ENCODE measurements around the gene RAB40AL. TPM values are rescaled to one million over a fixed set of nuclear protein-coding genes. Genes with fewer than 3 reads are reported as not detected.

RAB40AL gene
- total RNA-seq, 1 experiment from 2014 or later: 0.20 TPM

DNA sequence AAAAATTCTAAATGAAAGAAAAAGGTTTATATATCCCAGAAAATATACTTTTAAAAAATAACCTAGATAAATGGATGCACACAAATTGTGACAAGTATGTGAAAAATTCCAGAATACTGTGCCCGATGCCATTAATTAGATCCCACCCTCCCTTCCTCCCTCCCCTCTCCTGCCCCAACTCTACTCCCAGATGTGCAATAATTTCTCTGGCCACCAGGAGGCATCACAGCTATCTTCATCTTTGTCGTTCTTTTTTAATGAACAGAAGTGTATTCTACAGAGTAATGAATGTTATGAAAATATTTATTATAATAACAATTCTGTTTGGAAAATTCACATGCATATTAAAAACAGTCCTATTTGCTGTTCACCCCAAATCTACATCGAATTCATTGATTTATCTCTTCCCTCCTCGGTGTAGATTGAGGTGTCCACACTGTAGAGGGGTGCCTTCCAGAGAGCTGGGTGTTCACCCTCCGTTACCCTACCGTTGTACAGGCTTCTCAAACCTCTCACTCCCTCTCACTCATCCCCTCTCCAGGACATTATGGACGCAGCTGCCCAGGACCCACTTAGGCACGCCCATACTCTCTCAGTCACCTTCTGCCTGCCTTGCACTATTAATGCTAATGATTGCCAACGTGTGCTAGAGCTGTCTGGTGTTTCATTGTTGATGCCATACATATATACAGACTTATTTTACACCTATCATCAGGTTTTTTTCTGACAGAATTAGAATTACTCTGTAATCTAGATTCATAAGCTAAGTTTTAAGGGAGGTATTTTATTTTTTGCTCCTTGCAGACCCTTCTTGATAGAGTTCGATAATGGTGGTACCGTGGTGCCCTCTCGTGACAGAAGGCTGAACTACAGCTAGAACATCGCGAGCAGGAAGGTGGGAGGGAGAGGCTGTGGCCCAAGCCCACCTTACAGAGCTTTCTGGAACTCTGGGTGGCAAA, 14.1 kb downstream of the RAB40AL start:
- ATAC-seq (peak; percentile 86), DNase-seq (ENCODE audit: low spot score) (peak; percentile 74)
- Mint-ChIP-seq H3K9me3 (no peaks in the 10 kb centered on the region), H3K36me3 (no peaks in the 10 kb centered on the region), H3K27me3 (ENCODE audit: low read depth) (no peaks in the 10 kb centered on the region; the same call in 1 of the 2 replicates), H3K27ac (no peak overlapping the region), H3K4me1 (peaks cover 4% of the 10 kb centered on the region), H3K4me3 (peak overlapping the region; percentile 72)
- no peak for TF ChIP-seq ZNF121 (CRISPR knock-in tag; IDR thresholded peaks at IDR 0.05)
- TF ChIP-seq, protein P1, sequence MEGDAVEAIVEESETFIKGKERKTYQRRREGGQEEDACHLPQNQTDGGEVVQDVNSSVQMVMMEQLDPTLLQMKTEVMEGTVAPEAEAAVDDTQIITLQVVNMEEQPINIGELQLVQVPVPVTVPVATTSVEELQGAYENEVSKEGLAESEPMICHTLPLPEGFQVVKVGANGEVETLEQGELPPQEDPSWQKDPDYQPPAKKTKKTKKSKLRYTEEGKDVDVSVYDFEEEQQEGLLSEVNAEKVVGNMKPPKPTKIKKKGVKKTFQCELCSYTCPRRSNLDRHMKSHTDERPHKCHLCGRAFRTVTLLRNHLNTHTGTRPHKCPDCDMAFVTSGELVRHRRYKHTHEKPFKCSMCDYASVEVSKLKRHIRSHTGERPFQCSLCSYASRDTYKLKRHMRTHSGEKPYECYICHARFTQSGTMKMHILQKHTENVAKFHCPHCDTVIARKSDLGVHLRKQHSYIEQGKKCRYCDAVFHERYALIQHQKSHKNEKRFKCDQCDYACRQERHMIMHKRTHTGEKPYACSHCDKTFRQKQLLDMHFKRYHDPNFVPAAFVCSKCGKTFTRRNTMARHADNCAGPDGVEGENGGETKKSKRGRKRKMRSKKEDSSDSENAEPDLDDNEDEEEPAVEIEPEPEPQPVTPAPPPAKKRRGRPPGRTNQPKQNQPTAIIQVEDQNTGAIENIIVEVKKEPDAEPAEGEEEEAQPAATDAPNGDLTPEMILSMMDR (IDR thresholded peaks at IDR 0.05): peak; percentile 38; the same call in 1 of the 2 replicates
- CTCF ChIA-PET: interaction anchor here (0.6 to 3.2 kb wide), 45 partner anchors 10 to 894 kb away, joined by 3 to 46 read pairs (median 4); partner anchors contain the start of genes BEX1 and TMSB15A
- POLR2A ChIA-PET: no interaction called here

DNA sequence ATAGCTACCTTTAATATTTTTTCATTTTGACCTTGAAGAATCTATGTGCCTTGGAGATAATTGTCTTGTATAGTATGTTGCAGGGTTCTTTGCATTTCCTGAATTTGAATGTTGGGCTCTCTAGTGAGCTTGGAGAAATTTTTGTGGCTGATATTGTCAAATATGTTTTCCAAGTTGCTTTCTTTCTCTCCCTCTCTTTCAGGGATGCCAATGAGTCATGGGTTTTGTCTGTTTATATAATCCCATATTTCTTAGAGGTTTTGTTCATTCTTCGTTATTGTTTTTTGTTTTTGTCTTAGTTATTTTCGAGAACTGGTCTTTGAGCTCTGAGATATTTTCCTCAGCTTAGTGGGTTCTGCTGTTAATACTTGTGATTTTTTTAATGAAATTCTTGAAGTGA, 20.7 kb downstream of the RAB40AL start:
- no peaks in the 10 kb centered on the region for H3K9me3 Mint-ChIP-seq
- POLR2A ChIA-PET: no interaction called here
- no peak overlapping the region for H3K27ac Mint-ChIP-seq
- peaks cover 4% of the 10 kb centered on the region for H3K4me1 Mint-ChIP-seq
- TF ChIP-seq MAX (CRISPR knock-in tag; IDR thresholded peaks at IDR 0.05) (no peak), NR2C2 (CRISPR knock-in tag; IDR thresholded peaks at IDR 0.05) (no peak), EMX1 (CRISPR knock-in tag; IDR thresholded peaks at IDR 0.05) (no peak), FOXJ3 (CRISPR knock-in tag; IDR thresholded peaks at IDR 0.05; ENCODE audit: borderline replicate concordance) (no peak), SMAD3 (CRISPR knock-in tag; IDR thresholded peaks at IDR 0.05; ENCODE audit: borderline replicate concordance) (no peak), TP53 (CRISPR knock-in tag; IDR thresholded peaks at IDR 0.05) (no peak), TEAD4 (CRISPR knock-in tag; IDR thresholded peaks at IDR 0.05) (no peak), ZNF317 (CRISPR knock-in tag; IDR thresholded peaks at IDR 0.05; ENCODE audit: borderline replicate concordance, low read depth) (no peak)
- TF ChIP-seq, protein P2, sequence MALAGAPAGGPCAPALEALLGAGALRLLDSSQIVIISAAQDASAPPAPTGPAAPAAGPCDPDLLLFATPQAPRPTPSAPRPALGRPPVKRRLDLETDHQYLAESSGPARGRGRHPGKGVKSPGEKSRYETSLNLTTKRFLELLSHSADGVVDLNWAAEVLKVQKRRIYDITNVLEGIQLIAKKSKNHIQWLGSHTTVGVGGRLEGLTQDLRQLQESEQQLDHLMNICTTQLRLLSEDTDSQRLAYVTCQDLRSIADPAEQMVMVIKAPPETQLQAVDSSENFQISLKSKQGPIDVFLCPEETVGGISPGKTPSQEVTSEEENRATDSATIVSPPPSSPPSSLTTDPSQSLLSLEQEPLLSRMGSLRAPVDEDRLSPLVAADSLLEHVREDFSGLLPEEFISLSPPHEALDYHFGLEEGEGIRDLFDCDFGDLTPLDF (CRISPR knock-in tag; IDR thresholded peaks at IDR 0.05): no peak
- CTCF ChIA-PET: no interaction called here
- no peaks in the 10 kb centered on the region for H3K36me3 Mint-ChIP-seq
- H3K27me3 Mint-ChIP-seq (ENCODE audit: low read depth): no peaks in the 10 kb centered on the region
- no peak for DNase-seq (ENCODE audit: low spot score)
- H3K4me3 Mint-ChIP-seq: no peak overlapping the region
- ATAC-seq: no peak

DNA sequence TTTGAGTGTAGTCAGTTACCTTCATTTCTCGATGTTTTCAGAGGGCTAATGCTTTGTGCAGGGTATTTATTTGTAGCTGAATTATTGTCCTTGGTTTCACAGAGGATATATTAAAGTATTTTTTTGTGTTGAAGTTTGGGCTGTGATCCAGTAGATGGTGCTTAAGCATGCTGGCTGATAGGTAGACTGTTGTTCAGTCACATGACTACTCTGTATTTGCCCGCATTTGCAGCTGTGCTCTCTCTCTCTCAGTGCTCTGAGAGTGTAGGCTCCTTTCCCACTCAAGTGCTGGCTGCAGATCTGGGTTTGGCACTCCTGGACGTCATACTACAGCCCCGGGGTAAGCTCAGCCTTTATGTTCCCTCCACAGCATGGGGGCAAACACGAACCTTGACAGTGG, 21.7 kb downstream of the RAB40AL start:
- peaks cover 4% of the 10 kb centered on the region for H3K4me1 Mint-ChIP-seq
- TF ChIP-seq, protein P3, sequence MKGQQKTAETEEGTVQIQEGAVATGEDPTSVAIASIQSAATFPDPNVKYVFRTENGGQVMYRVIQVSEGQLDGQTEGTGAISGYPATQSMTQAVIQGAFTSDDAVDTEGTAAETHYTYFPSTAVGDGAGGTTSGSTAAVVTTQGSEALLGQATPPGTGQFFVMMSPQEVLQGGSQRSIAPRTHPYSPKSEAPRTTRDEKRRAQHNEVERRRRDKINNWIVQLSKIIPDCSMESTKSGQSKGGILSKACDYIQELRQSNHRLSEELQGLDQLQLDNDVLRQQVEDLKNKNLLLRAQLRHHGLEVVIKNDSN (CRISPR knock-in tag; IDR thresholded peaks at IDR 0.05): peak; percentile 39; the same call in 1 of the 2 replicates
- TF ChIP-seq, protein P4, sequence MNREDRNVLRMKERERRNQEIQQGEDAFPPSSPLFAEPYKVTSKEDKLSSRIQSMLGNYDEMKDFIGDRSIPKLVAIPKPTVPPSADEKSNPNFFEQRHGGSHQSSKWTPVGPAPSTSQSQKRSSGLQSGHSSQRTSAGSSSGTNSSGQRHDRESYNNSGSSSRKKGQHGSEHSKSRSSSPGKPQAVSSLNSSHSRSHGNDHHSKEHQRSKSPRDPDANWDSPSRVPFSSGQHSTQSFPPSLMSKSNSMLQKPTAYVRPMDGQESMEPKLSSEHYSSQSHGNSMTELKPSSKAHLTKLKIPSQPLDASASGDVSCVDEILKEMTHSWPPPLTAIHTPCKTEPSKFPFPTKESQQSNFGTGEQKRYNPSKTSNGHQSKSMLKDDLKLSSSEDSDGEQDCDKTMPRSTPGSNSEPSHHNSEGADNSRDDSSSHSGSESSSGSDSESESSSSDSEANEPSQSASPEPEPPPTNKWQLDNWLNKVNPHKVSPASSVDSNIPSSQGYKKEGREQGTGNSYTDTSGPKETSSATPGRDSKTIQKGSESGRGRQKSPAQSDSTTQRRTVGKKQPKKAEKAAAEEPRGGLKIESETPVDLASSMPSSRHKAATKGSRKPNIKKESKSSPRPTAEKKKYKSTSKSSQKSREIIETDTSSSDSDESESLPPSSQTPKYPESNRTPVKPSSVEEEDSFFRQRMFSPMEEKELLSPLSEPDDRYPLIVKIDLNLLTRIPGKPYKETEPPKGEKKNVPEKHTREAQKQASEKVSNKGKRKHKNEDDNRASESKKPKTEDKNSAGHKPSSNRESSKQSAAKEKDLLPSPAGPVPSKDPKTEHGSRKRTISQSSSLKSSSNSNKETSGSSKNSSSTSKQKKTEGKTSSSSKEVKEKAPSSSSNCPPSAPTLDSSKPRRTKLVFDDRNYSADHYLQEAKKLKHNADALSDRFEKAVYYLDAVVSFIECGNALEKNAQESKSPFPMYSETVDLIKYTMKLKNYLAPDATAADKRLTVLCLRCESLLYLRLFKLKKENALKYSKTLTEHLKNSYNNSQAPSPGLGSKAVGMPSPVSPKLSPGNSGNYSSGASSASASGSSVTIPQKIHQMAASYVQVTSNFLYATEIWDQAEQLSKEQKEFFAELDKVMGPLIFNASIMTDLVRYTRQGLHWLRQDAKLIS (CRISPR knock-in tag; IDR thresholded peaks at IDR 0.05; ENCODE audit: borderline replicate concordance): no peak
- TF ChIP-seq USF2 (CRISPR knock-in tag; IDR thresholded peaks at IDR 0.05): peak; percentile 60
- H3K36me3 Mint-ChIP-seq: no peaks in the 10 kb centered on the region
- H3K27me3 Mint-ChIP-seq (ENCODE audit: low read depth): no peaks in the 10 kb centered on the region
- H3K4me3 Mint-ChIP-seq: no peak overlapping the region
- ATAC-seq (peak; percentile 48; the same call in 1 of the 2 replicates), DNase-seq (ENCODE audit: low spot score) (no peak)
- H3K27ac Mint-ChIP-seq: no peak overlapping the region
- H3K9me3 Mint-ChIP-seq: no peaks in the 10 kb centered on the region
- ChIA-PET POLR2A (no interaction called here), CTCF (interaction anchor here (1.1 to 6.3 kb wide), 3 partner anchors 8 to 217 kb away, joined by 5 to 44 read pairs (median 5); no protein-coding TSS in a partner anchor)

All from WTC11 (cell line).